HEK293T (cell line): ENCODE results near the gene EXOC4.

Source experiments
- ARNT ChIP-seq: fragments of 450-650 bp; IDR thresholded peaks from 2 replicates; pipeline ENCODE4 v1.6.1; 2017; ENCODE audit warnings: mild to moderate bottlenecking
- FOXA1 ChIP-seq: fragments of 450-650 bp; IDR thresholded peaks from 2 replicates; pipeline ENCODE4 v1.6.1; 2016; ENCODE audit warnings: mild to moderate bottlenecking
- L3MBTL2 ChIP-seq: fragments of 450-650 bp; conservative IDR thresholded peaks from 2 replicates; pipeline ENCODE4 v1.6.1; 2016; ENCODE audit warnings: mild to moderate bottlenecking
- NFRKB ChIP-seq: fragments of 450-650 bp; IDR thresholded peaks from 2 replicates; pipeline ENCODE4 v1.6.1; 2016; ENCODE audit warnings: mild to moderate bottlenecking, moderate library complexity
- PKNOX1 ChIP-seq: fragments of 450-650 bp; IDR thresholded peaks from 2 replicates; pipeline ENCODE4 v1.6.1; 2016
- SP1 ChIP-seq: fragments of 450-650 bp; IDR thresholded peaks from 2 replicates; pipeline ENCODE4 v1.6.1; 2017
- SUZ12 ChIP-seq: fragments of 450-650 bp; IDR thresholded peaks from 2 replicates; pipeline ENCODE4 v1.6.1; 2016; ENCODE audit warnings: mild to moderate bottlenecking

- no peak for TF ChIP-seq FOXA1
- no peak for TF ChIP-seq SP1
- no peak for TF ChIP-seq SUZ12
- TF ChIP-seq L3MBTL2 = no peak
- no peak for TF ChIP-seq ARNT
- TF ChIP-seq PKNOX1 = no peak
- TF ChIP-seq NFRKB = no peak
Measured at GRCh38 chr7:133645884-133646391, 393.1 kb downstream of the EXOC4 start.
